Neural progenitor cell (in vitro differentiated cells): Measurements from ENCODE around the gene TRAPPC6A.

Experiments used
- EZH2 ChIP-seq: fragments of 200-600 bp; sonication (generic); IDR thresholded peaks from 2 replicates; pipeline ENCODE4 v1.6.1; 2017; ENCODE audit warnings: antibody characterized with exemption, mild to moderate bottlenecking, moderate library complexity
- EZH2phosphoT487 ChIP-seq: fragments of 200-600 bp; sonication (generic); IDR thresholded peaks from 2 replicates; pipeline ENCODE4 v1.6.1; 2017; ENCODE audit warnings: antibody characterized with exemption
- TF ChIP-seq, protein P1 (sequence below): fragments of 200-600 bp; sonication (generic); IDR thresholded peaks from 2 replicates; pipeline ENCODE4 v1.5.1; 2017; ENCODE audit warnings: antibody characterized with exemption, mild to moderate bottlenecking

- TF ChIP-seq, protein P1, sequence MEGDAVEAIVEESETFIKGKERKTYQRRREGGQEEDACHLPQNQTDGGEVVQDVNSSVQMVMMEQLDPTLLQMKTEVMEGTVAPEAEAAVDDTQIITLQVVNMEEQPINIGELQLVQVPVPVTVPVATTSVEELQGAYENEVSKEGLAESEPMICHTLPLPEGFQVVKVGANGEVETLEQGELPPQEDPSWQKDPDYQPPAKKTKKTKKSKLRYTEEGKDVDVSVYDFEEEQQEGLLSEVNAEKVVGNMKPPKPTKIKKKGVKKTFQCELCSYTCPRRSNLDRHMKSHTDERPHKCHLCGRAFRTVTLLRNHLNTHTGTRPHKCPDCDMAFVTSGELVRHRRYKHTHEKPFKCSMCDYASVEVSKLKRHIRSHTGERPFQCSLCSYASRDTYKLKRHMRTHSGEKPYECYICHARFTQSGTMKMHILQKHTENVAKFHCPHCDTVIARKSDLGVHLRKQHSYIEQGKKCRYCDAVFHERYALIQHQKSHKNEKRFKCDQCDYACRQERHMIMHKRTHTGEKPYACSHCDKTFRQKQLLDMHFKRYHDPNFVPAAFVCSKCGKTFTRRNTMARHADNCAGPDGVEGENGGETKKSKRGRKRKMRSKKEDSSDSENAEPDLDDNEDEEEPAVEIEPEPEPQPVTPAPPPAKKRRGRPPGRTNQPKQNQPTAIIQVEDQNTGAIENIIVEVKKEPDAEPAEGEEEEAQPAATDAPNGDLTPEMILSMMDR, result no peak
- TF ChIP-seq EZH2 (no peak), EZH2phosphoT487 (no peak)
Measured at GRCh38 chr19:45224645-45225044, 46.6 kb upstream of the TRAPPC6A start.
